Activated T-cell treated with anti-CD3 and anti-CD28 coated beads for 1 hour (primary cell): Measurements from ENCODE around the gene ADGRL3.
"Not testable (repeated sequence)": the region's sequence is repeated elsewhere in the genome, so short reads cannot be mapped to it uniquely, and the experiment has no call there.

ENCODE experiments used
- DNase-seq: peaks from one replicate; pipeline ENCODE4 v3.0.0-alpha.2; 2020; ENCODE audit warnings: low read depth

ADGRL3 gene

GRCh38 chr4:61205066-61205465 is 4.9 kb downstream of the ADGRL3 start:
- no peak for DNase-seq

- DNase-seq = not testable (repeated sequence)
Measured at GRCh38 chr4:61207156-61207555, 7.0 kb downstream of the ADGRL3 start.

- no peak for DNase-seq
Measured at GRCh38 chr4:61210186-61210939, 10.2 kb downstream of the ADGRL3 start.

GRCh38 chr4:61211781-61212180 is 11.7 kb downstream of the ADGRL3 start:
- DNase-seq = no peak

- no peak for DNase-seq
Measured at GRCh38 chr4:61212788-61213187, 12.7 kb downstream of the ADGRL3 start.

- DNase-seq = no peak
Measured at GRCh38 chr4:61214680-61215079, 14.6 kb downstream of the ADGRL3 start.

- no peak for DNase-seq
Measured at GRCh38 chr4:61217222-61217621, 17.1 kb downstream of the ADGRL3 start.

GRCh38 chr4:61220556-61220955 is 20.4 kb downstream of the ADGRL3 start:
- DNase-seq = no peak

GRCh38 chr4:61223385-61223784 is 23.3 kb downstream of the ADGRL3 start:
- DNase-seq = no peak

- no peak for DNase-seq
Measured at GRCh38 chr4:61224573-61224972, 24.4 kb downstream of the ADGRL3 start.

GRCh38 chr4:61225656-61226055 is 25.5 kb downstream of the ADGRL3 start:
- no peak for DNase-seq

- no peak for DNase-seq
Measured at GRCh38 chr4:61231421-61231820, 31.3 kb downstream of the ADGRL3 start.

- DNase-seq = no peak
Measured at GRCh38 chr4:61239250-61239649, 39.1 kb downstream of the ADGRL3 start.

GRCh38 chr4:61243962-61244361 is 43.8 kb downstream of the ADGRL3 start:
- DNase-seq = no peak

- DNase-seq = no peak
Measured at GRCh38 chr4:61245069-61245714, 45.1 kb downstream of the ADGRL3 start.

GRCh38 chr4:61246034-61246433 is 45.9 kb downstream of the ADGRL3 start:
- DNase-seq = no peak

GRCh38 chr4:61248705-61249104 is 48.6 kb downstream of the ADGRL3 start:
- no peak for DNase-seq

- no peak for DNase-seq
Measured at GRCh38 chr4:61251129-61251528, 51.0 kb downstream of the ADGRL3 start.

GRCh38 chr4:61254406-61254805 is 54.3 kb downstream of the ADGRL3 start:
- no peak for DNase-seq

GRCh38 chr4:61273233-61273632 is 73.1 kb downstream of the ADGRL3 start:
- DNase-seq = no peak

- no peak for DNase-seq
Measured at GRCh38 chr4:61274286-61274685, 74.2 kb downstream of the ADGRL3 start.

GRCh38 chr4:61275241-61275640 is 75.1 kb downstream of the ADGRL3 start:
- no peak for DNase-seq

- DNase-seq = no peak
Measured at GRCh38 chr4:61276029-61276428, 75.9 kb downstream of the ADGRL3 start.
